ENCODE results near the gene RPA4.
"Not testable (repeated sequence)": the region's sequence is repeated elsewhere in the genome, so short reads cannot be mapped to it uniquely, and the experiment has no call there.

Gene RPA4, protein sequence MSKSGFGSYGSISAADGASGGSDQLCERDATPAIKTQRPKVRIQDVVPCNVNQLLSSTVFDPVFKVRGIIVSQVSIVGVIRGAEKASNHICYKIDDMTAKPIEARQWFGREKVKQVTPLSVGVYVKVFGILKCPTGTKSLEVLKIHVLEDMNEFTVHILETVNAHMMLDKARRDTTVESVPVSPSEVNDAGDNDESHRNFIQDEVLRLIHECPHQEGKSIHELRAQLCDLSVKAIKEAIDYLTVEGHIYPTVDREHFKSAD

DNA sequence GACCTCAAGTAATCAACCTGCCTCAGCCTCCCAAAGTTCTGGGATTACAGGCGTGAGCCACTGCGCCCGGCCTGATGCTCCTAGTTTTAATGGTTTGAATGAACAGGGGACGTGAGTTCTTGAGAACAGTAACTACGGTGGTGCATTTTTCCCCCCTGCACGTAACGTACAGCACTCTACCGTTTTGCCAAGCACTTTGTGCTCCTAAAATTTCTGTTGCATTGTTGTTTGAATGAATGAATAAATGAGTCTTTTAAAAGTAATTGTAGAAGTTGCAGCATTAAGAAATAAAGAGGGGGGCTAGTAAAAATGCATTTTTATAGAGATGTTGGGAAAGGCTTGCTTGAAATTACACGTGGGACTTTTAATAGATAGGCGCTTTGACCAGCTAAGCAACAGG is at the start of gene RPA4:
RPA4 (plus strand) TSS at position 301 of the 400 bp plus-strand sequence. CDS start 403 bp downstream, outside the sequence.
- no peak for DNase-seq

DNA sequence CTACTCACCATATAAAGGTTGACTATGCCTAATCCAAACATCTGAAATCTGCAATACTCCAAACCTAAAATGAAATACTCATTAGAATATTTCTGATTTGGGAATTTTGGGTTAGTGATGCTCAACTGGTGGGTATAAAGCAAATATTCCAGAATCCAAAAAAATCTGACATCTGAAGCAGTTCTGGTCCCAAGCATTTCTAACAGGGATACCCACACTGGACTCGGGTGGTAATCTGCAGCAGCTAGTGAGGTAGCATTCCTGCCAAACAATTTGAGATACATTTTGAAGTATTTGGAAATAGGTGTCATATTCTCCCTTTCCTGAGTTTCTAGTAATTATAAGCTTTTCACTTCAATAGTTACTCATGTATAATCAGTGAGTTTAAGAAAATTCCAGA is 49.6 kb upstream of the RPA4 start:
- no peak for DNase-seq

DNA sequence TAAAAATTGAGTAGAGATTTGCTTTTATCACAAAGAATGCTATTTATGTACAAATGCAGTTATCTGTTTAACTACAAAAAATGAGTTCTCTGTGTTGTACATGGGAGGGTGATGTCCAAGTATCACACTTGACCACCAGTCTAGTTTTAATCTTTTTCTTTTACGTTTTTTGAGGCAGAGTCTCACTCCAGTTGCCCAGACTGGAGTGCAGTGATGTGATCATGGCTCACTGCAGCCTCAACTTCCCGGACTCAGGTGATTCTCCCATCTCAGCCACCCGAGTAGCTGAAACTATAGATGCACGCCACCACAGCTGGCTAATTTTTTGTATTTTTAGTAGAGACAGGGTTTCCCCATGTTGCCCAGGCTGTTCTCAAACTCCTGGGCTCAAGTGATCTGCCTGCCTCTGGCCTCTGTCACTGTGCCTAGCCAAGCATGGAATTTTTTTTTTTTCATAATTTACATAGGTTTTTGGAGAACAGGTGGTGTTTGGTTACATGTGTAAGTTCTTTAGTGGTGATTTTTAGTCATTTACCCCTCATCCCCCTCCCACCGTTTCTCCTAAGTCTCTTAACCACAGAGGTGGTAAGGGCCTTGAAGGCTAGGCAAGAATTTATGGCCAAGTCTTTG is 47.9 kb upstream of the RPA4 start:
- no peak for DNase-seq

DNA sequence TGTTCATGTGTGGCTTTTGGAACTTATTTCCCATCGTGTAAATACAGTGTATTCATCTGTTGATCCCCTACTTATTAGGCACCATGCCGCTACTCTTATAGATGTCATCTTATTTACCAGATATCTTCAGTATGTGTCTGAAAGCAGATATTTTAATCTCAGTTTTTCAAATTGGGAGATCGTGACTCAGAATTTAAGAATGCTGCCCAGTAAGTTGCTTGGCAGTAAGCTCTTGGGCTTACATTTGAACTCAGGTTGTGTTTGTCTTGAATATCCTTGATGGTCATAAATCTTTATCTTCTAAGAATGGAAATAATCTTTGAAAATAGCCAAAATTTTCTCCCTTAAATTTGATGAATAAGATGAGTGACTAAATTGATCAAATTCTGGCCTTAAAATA is 45.9 kb upstream of the RPA4 start:
- no peak for DNase-seq

DNA sequence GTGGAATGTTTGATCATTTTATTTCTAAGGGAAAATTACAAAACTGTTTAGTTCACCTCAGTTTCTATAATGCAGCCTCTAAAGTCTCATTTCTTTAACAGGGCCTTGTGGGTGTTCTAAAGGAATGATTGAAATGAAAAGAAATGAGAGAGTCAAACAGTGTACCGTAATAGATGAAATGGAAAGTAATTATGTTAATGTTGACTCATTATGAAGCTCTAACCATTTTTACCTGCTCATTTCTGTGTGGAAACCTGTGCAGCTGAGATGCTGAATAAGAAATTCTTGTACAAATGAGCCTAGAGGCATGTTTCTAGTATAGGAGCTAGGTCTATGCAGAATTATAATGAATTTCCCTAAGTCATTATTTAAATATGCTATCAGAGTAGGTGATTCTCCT is 45.2 kb upstream of the RPA4 start:
- no peak for DNase-seq

DNA sequence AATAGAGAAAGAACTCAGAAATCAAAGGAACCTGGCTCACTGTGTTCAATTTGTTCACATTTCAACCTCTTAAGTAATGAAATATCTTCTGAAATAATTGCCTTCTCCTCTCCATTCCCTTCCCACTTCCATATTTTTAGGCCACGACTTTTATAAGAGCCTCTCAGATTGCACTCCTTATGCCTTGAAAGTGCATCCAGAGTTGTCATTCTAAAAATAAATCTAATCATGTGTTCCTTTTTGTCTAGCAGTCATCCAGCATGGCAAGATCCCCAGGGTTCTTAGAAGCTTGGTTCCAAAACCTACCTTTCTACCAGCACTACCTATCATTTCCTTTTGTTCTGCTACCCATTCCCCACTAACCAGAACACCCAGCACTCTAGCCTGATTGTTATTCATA is 42.4 kb upstream of the RPA4 start:
- DNase-seq: no peak

DNA sequence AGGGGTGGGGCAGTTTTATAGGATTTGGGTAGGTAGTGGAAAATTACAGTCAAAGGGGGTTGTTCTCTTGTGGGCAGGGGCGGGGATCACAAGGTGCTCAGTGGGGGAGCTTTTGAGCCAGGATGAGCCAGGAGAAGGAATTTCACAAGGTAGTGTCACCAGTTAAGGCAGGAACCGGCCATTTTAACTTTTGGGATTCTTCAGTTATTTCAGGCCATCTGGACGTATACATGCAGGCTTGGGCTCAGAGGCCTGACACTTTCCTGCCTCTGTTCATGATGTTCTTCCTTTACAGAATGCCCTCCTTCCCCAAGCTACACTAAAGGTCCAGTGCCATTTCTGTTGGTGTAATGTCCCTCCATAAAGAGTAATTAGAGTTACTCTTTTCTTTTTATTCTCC is 41.8 kb upstream of the RPA4 start:
- DNase-seq: not testable (repeated sequence)

DNA sequence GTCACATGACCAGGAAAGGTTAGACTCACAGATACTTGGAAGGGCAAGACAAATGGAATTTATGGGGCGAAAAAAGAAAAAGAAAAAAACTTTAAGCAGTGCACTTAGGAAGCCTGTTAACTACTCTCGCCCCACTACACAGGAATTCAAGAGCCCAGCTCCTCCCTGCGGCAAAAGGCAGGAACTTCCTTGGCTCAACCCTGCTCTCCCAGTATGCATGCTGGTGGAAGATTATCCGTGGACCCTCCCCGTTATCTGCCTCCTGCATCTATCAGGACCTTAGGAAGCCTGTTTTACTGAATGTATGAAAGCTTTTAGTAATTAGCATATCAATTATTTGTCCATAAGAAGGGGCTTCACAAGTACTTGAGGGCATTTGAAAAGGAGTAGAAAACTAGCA is 40.1 kb upstream of the RPA4 start:
- no peak for DNase-seq

DNA sequence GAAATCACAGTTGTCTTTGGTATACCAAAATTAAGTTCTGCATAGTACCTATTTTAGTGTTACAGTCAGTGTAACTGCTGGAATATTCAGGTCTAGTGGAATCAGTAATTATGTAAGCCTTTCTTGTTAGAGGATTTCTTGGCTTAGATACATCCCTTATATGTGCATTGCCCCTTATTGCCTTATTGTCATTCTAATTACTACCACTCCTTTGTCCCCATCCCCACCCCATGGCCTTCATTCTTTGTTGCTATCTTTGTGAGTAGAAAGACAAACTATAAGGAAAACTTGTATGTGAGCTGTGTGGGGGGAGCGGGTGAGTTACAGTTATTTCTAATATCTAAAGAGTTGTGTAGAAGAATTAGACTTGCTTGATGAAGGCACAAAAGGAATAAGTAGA is 36.9 kb upstream of the RPA4 start:
- DNase-seq: no peak

DNA sequence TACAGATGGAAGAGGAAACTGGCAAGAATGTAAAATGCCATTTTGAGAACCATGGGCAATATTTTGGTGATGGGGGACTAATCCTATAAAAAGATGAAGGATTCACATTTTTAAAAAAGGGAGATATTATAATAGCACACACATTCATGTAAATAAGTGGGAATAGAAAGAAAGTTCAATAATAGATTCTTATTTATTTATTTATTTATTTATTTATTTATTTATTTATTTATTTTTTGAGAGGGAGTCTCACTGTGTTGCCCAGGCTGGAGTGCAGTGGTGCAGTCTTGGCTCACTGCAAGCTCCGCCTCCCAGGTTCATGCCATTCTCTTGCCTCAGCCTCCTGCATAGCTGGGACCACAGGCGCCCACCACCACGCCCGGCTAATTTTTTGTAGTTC is 24.3 kb upstream of the RPA4 start:
- DNase-seq: not testable (repeated sequence)

DNA sequence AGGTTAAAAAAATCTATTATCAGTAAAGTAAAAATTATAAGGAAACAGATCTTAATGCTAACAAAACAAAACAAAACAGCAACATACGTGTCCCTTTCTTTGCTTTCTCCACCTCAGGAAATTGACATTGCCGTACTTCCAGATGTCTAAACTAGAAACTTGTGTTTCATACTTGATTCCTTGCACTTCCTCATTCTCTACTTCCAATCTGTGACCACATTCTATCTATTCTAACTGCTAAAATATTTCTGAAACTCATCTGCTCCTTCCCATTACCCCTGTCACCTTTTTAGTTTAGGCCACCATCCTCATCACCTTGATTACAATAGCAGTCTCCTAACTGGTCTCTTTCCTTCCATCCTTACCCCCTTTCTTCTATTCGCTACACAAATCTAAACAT is 22.5 kb upstream of the RPA4 start:
- peak; percentile 11 for DNase-seq

DNA sequence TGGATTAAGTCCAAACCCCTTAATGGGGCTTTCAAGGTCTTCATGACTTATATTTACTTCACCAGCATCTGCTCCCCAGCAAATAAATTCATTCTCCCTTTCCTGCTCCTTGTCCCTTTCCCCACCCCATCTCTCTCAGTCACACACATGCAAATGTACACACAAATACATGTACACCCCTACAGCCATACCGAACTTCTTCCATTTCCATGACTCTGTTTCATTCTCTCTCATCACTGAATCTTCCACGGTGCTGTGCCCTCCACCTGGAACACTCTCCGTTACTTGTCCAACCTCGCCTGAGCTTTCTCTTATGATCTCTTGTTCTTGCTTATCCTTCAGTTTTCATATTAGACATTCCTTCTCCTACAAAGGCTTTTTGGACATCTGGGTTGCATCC is 22.0 kb upstream of the RPA4 start:
- DNase-seq: no peak

DNA sequence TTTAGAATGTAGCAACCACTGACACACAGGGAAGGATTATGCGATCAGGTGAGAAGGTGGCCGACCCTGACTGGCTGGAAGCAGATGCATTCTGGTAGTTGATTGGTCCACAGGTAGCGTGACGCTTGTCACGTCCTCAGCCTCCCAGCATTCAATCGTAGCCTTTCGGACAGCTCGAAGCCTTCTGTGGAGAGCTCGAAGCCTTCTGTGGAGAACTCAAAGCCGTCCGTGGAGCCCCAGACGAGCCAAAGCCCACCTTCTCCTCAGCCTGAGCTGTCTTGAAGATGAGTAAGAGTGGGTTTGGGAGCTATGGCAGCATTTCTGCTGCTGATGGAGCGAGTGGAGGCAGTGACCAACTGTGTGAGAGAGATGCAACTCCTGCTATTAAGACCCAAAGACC is 319 bp downstream of the RPA4 start:
- no peak for DNase-seq

DNA sequence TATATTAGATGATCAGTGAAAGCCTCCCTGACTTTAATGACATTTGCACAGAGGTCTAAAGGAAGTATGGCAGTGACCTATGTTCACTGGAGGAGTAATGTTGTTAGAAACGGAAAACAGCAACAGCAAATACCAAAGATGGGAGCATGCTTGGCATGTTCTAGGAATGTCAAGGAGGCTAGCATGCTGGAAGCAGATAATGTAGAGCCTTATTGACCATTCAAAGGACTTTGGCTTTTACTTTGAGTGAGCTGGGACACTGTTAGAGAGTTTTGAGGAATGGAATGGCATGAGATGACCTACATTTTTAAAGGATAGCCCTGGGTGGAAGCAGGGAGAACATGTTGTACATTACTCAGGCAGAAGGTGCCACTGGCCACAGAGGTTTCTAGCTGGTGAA is 6.0 kb downstream of the RPA4 start:
- DNase-seq: no peak

DNA sequence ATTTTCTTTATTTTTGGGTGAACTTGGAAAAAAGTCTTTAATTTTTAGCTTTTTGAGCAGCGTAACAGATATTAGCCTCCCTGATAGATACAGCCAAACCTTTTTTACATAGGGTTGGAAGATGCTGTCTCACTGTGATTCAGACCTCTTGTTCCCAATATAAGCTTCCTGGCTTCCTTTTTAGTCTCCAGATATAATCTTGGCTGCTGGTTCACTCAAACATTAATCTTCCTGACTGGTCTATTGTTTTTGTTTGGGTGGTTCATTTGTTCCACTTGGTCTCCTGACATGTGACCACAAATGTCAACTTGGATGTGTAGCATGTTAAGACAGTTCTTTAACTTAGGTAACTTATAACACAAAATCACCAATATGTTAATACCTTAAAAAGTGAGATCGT is 23.0 kb downstream of the RPA4 start:
- no peak for DNase-seq

DNA sequence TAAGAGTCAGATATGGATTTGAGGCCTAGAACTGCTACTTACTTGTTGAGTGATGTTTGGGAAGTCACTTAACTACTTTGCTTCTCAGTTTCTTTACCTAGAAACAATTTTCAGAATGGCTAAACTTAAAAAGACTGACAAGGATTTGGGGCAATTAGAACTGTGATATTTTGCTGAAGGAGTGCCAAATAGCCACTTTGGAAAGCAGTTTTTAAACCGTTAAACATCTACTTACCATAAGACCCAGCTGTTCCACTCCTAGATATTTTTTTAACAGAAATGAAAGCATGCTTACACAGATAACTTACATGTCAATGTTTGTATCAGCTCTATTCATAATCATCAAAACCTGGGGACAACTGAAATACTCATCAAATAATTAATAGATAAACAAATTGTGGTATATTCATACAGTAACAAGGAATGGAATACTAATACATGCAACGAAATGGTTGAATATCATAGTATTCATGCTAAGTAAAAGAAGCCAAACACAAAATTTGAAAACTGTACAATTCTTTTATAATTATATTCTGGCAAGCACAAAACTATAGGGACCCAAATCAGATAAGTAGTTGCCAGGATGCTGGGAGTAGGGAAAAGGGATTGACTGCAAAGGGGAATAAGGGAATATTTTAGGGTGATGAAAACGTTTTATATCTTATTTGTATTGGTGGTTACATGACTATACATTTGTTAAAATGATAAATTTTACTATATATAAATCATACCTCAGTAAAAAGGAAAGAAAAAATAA is 24.0 kb downstream of the RPA4 start:
- DNase-seq: no peak

DNA sequence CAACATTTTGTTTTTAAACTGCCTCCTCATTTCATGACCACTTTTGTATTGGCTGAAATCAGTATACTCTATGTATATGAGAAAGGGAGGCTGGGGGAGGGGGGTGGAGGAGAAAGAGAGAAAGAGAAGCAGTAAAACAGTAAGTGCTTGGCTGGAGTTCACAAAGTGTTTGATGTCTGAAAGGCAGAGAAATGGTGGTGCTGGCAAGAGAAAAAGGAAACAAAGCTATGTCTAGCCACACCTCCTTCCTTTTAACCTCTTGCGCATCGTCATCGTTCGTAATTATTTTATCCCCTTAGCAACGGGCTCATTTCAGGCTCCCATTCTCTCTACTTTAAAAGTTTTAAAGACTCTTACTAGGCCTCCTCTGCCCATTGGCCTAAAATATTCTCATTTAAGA is 25.6 kb downstream of the RPA4 start:
- no peak for DNase-seq

DNA sequence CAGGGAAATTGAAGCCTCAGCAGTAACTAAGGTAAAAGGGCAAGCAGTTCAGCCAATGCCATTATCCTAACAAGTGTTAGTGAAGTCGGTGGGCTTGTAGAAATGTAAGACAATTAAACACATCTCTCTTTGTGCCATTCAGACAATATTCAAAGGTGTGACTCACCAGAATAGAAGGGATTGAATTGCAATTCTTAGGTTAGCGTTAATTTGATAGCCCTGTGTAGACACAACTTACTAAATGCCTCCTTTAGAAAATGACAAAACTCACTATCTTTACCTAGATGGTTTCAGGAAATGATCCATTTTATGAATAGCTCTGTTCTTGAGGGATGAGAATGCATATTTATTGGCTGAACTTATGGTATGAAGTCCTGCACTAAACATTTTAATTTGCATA is 35.2 kb downstream of the RPA4 start:
- DNase-seq: no peak

DNA sequence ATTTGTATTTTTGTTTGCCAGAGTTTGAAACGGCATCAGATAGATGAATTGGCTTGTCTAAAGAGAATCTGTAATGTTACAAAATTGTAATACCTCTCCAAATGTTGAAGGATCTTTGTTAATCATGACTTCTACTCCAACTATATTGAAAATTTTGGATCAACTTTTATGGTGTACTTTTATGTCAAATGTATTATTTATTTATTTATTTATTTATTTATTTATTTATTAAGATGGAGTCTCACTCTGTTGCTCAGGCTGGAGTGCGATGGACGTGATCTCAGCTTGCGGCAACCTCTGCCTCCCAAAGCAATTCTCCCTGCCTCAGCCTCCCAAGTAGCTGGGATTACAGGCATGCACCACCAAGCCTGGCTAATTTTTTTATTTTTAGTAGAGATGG is 36.0 kb downstream of the RPA4 start:
- no peak for DNase-seq

DNA sequence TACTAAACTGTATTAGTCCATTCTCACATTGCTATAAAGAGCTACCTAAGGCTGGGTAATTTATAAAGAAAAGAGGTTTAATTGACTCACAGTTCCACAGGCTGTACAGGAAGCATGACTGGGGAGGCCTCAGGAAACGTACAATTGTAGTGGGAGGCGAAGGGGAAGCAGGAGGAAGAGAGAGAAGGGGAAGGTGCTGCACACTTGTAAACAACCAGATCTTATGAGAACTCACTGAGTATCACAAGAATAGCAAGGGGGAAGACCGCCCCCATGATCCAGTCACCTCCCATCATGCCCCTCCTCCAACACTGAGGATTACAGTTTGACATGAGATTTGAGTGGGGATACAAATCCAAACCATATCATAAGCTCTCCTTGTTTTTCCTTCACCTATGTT is 40.9 kb downstream of the RPA4 start:
- DNase-seq: no peak

DNA sequence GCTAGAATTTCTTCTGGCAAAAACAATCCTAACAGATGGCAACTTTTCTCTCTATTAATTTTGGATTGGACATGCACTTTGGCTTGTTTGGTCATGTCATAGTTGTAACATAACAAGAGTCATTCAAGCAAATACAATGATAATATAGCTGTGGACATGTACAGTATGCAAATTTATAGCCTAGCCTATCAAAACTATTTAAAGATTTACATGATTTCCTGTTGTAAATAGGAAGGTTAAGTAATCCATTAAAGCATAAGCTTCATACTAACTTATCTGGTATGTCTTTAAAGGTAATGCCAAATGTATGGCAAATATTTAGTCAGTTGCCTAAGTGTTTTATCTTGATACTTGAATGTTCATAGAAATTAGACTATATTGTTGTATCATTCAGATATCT is 45.3 kb downstream of the RPA4 start:
- no peak for DNase-seq
